GM19035 (cell line): ENCODE data around the gene ZC2HC1B.
"Not testable (repeated sequence)": the region's sequence is repeated elsewhere in the genome, so short reads cannot be mapped to it uniquely, and the experiment has no call there.

Source experiments
- ATAC-seq: cut with Tn5 transposase; IDR thresholded peaks from one replicate; pipeline ENCODE4 v1.9.1; 2021; ENCODE audit not compliant: unreplicated experiment

Gene ZC2HC1B

GRCh38 chr6:143867236-143867635, 3.0 kb downstream of the ZC2HC1B start:
- no peak for ATAC-seq

- ATAC-seq = not testable (repeated sequence)
Observed at GRCh38 chr6:143868808-143869207, 4.5 kb downstream of the ZC2HC1B start.

GRCh38 chr6:143871202-143871730, 7.0 kb downstream of the ZC2HC1B start:
- not testable (repeated sequence) for ATAC-seq

- ATAC-seq = peak; percentile 95
Observed at GRCh38 chr6:143872201-143872600, 7.9 kb downstream of the ZC2HC1B start.

GRCh38 chr6:143873600-143873999, 9.3 kb downstream of the ZC2HC1B start:
- ATAC-seq = not testable (repeated sequence)

- ATAC-seq = not testable (repeated sequence)
Observed at GRCh38 chr6:143874503-143874902, 10.2 kb downstream of the ZC2HC1B start.

- no peak for ATAC-seq
Observed at GRCh38 chr6:143877584-143878271, 13.5 kb downstream of the ZC2HC1B start.

GRCh38 chr6:143878272-143878760, 14.0 kb downstream of the ZC2HC1B start:
- no peak for ATAC-seq

GRCh38 chr6:143880412-143880811, 16.1 kb downstream of the ZC2HC1B start:
- no peak for ATAC-seq

- ATAC-seq = no peak
Observed at GRCh38 chr6:143882401-143882930, 18.2 kb downstream of the ZC2HC1B start.

GRCh38 chr6:143884216-143884900, 20.1 kb downstream of the ZC2HC1B start:
- no peak for ATAC-seq

- ATAC-seq = no peak
Observed at GRCh38 chr6:143885116-143885515, 20.8 kb downstream of the ZC2HC1B start.

- ATAC-seq = no peak
Observed at GRCh38 chr6:143894655-143895054, 30.4 kb downstream of the ZC2HC1B start.

GRCh38 chr6:143896126-143896860, 32.0 kb downstream of the ZC2HC1B start:
- no peak for ATAC-seq

GRCh38 chr6:143900358-143900757, 36.1 kb downstream of the ZC2HC1B start:
- no peak for ATAC-seq

GRCh38 chr6:143901885-143902750, 37.8 kb downstream of the ZC2HC1B start:
- ATAC-seq = peak; percentile 93

GRCh38 chr6:143902827-143903226, 38.6 kb downstream of the ZC2HC1B start:
- no peak for ATAC-seq

- ATAC-seq = no peak
Observed at GRCh38 chr6:143911028-143911427, 46.8 kb downstream of the ZC2HC1B start.

- ATAC-seq = no peak
Observed at GRCh38 chr6:143912671-143913070, 48.4 kb downstream of the ZC2HC1B start.

- ATAC-seq = not testable (repeated sequence)
Observed at GRCh38 chr6:143917026-143917425, 52.8 kb downstream of the ZC2HC1B start.
